ENCODE data around the gene SLC40A1. TPM values are rescaled to one million over a fixed set of nuclear protein-coding genes. Genes with fewer than 3 reads are reported as not detected.

Gene SLC40A1
- total RNA-seq, 1 donor = 393 TPM

DNA sequence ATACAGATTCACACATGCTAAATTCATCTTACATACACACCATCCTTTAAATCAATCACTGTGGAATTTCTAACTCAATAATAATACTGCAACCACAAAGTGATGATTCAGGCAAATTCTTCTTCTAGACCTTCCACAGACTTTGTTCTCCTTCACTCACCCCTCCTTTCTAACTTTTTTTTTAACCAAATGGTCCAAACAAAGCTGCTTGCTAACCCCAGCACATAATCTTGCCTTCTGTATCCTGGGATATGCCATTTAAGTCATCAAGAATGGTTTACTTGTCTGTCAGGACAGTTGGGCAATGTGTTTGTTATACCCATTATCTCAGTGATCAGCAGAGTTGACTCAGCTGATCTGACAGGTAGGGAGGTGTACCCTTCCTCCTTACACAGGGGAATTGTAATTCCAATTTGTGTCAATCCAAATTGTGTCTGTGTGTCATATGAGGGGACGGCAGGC, 10.0 kb downstream of the SLC40A1 start:
- no peak for DNase-seq (ENCODE audit: low read depth in 2 of 3, low spot score in 2 of 3)

DNA sequence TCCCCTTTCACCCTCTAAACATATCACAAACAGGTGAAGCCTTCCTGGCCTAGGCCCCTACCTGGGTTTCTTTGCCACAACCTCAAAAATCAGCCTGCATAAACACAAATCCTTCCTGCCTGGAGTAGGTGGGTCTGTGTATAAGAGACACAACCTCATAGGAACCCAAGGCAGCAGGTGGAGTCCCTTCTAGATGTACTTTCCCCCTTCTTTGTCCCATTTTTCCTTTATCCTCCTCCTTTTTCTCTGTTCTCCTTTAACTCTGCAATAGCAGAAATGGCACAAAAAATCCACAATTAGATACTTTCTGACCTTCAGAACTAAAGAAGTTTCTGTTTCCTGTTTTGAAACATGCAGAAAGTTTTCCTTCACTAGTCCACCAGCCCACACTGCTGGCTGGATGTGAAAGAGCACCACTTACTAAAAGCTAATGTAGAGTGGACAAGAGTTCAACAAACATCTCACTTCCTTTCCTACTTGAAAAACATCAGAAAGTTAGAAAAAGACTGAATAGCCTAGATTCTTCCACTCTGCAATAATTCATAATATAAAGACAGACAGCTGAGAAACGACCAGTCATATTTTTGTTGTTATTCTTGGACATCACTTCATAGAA, 11.2 kb downstream of the SLC40A1 start:
- no peak for DNase-seq (ENCODE audit: low read depth in 2 of 3, low spot score in 2 of 3)

DNA sequence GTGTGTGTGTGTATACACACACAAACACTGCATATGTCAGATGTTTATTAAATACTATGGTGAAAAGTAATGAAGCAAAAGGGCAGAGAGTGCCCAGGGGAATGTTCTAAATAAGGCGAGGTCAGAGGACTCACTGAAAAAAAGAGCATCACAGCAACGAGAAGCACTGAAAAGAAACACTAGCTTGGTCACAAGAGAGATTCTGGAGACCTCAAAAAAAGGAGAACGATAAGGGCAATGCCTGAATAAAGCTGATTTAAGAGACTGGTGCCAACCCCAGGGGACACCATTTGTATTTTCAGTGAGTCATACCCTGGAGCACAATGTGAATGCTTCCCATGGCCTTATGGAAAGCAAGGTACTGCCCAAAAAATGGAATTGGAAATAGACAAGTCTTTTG, 14.5 kb downstream of the SLC40A1 start:
- DNase-seq (ENCODE audit: low read depth in 2 of 3, low spot score in 2 of 3) = no peak

DNA sequence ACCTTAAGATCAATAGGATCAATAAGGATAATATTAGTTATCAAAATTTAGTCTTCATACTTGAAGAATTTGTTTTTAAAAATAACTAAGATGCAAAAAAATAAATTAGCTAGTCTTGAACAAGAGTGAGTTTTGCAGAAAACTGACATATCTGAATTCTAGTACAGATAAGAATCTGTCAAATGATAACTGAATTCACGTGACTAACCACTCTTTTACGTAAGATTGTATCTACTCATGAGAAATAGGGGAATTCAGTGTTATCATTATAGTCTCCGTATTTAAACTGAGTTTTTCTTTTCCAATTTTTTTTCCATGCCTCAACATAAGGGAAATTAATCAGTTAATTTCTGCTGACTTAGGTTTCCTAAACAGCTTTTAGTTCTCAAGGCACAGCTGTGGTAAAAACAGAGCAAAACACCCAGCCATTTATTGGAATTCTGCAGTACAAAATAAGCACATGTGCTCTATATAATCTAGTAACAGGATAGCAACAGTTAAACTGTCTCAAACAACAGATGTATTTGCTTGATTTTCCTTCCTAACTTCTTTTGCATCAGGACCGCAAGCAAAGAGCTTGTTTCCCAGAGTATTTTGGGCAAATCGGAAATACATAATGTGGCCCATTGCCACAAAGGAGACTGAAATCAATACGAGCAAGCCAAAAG, 19.1 kb downstream of the SLC40A1 start:
- DNase-seq (ENCODE audit: low read depth in 2 of 3, low spot score in 2 of 3) = no peak

DNA sequence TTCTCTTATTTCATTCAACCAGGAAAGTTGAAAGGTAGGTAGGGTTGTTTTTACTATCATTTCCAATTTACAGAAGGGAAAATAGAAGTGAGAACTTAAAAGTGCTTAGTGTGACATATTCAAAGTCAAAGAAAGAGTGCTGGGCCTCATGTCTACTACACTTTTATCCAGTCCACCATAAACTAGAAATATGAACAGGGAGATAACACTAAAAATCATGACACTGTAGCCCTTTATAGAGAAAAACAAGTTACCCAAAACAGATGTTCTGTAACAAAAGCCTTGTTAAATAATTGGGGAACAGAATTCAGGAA, 20.4 kb downstream of the SLC40A1 start:
- DNase-seq (ENCODE audit: low read depth in 2 of 3, low spot score in 2 of 3) = no peak

DNA sequence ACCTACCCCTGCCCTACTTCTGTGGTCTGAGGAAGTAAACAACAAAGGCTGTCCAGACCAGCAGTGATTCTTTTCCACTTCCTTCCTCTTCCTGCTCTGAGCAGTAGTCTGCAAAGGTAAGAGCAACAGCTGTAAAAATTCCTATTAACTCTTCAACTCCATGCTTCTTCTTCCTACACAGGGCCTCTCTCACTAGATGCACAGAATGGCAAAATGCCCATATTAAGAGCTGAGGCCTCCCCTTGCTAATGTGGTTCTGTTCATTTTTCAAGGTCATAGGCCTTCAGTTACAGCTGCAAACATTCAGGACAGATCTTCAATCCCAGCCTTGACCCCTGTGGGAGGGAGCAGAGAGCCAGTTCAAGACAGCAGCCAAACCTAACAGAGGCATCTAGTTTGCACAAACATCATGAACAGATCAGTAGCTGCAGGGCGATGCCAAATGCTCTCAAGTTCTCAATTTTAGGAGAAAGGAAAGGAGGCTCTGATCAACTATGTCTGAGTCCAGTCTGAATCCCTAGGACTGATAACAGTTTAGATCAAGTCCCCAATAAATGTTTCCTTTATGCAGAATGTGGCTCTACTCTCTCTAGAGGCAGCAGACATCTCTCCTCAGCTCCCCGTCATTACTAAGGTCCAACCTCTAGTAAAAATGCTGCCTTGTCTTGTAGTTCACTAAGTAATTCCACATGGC, 20.9 kb downstream of the SLC40A1 start:
- DNase-seq (ENCODE audit: low read depth in 2 of 3, low spot score in 2 of 3) = no peak

DNA sequence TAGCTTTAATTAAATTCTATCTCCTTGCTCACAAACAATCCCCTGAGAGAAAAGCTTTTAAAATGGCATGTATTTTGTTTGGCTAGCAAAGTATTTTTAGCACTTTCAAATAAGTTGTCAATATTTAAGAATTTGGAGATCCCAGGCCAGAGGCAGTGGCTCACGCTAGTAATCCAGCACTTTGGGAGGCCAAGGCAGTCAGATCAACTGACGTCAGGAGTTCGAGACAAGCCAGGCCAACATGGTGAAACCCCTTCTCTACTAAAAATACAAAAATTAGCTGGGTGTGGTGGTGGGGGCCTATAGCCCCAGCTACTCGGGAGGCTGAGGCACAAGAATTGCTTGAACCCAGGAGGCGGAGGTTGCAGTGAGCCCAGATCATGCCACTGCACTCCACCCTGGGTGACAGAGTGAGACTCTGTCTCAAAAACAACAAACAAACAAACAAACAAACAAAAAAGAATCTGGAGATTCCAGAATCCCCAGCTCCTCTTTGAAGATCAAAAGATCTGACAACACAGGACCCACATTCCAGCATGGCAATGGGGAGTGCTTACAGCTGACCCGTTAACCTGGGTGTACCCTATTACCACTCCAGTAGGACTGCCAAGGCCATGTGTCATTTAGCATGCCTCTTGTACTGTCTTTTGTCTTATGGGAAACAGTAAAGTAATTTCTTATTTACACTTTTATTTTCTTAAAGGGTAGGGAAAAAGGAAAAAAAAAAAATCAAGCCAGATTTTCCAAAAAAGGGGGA, 21.9 kb downstream of the SLC40A1 start:
- no peak for DNase-seq (ENCODE audit: low read depth in 2 of 3, low spot score in 2 of 3)

DNA sequence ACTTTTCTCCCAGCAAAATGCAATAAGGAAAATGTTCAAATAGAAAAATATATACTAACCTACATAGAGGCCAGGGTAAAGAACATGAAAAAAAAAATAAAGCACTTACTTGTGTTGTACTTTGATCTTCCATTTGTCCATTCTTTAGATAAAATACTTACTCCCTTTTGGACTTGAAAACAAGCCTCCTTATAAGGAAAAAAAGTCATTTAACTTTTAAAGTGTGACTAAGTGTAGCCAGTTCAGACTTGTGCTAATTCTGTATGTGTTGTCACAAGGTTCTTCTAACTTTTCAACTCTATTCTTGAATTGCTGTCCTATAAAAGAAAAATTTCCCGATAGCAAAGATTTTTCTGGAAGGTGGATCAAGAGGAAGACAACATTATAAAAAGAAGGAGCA, 23.2 kb downstream of the SLC40A1 start:
- no peak for DNase-seq (ENCODE audit: low read depth in 2 of 3, low spot score in 2 of 3)

DNA sequence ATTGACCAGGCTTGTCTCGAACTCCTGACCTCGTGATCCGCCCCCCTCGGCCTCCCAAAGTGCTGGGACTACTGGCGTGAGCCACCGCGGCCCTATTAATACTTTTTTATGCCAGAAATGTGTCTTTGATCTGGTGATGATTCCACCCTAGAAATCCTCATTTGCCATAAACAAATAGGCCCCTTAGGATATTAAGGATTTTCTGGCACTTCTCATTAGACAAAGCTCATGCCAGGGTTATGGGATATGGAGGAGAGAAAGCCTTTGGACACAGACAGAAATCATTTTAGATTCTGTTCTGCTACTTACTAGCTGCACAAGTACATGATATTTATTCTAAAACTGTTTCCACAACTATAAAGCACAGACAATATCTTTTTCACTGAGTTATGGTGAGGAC, 24.1 kb downstream of the SLC40A1 start:
- DNase-seq (ENCODE audit: low read depth in 2 of 3, low spot score in 2 of 3) = no peak

DNA sequence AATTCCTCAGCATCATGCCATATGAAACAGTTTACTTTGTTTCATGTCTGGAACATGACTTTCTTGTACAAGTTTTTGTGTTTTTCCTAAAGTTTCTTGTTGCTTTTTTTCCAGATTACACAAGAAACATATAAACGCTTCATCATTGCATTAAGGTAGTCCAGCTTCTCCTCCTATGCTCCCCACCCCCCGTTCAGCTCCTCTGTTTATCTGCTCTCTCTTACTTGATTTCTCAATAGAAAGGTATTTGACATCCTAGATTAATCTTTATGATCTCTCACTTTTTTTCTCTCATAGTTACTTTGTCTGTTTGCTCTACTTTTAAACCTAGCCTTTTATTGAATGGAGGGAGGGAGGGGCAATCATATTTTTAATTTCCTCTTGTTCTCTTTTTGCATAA, 25.4 kb downstream of the SLC40A1 start:
- DNase-seq (ENCODE audit: low read depth in 2 of 3, low spot score in 2 of 3) = no peak

DNA sequence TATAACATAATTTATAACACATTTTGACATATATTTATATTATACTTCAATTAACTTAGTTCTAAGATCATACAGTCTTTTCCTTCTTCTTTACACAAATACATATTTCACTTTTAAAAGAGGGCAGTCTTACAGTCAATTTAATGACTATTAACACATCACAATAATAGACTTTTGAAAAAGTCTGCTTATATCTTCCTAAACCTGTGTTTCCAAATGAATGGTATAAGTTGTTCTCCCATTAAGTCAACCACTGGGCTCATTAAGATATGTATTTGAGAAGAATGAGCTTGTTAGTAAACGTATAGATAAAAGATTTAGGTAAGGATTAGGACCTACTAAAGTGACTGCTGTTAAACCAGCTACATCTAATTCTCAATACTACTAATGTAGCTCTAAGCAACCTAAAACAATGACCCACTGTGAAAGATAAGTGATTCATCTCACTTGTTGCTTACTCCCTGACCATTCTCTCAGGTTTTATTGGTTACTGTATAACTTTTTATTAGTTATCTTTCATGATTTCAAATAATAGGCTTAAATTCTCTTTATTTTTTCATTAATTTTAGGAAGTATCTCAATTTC, 27.0 kb downstream of the SLC40A1 start:
- DNase-seq (ENCODE audit: low read depth in 2 of 3, low spot score in 2 of 3) = no peak

DNA sequence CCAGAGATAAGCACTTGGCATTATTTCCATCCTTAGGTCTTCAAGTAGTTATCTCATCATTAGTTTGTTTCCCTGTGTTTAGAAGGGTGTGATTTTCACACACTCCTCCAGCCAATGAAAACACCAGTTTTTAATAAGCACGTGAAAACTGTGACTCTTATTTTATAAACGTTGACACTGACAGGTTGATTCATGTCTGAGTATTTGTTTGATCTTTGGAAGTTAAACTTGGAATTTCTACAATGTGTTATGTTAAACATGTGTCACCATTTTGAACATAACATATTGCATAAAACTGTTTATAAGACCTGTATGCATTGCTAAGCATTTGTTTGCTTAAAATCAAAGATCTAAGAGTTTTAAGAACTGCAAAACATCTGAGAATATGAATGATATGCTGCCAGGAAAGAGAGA, 27.6 kb downstream of the SLC40A1 start:
- DNase-seq (ENCODE audit: low read depth in 2 of 3, low spot score in 2 of 3) = no peak

DNA sequence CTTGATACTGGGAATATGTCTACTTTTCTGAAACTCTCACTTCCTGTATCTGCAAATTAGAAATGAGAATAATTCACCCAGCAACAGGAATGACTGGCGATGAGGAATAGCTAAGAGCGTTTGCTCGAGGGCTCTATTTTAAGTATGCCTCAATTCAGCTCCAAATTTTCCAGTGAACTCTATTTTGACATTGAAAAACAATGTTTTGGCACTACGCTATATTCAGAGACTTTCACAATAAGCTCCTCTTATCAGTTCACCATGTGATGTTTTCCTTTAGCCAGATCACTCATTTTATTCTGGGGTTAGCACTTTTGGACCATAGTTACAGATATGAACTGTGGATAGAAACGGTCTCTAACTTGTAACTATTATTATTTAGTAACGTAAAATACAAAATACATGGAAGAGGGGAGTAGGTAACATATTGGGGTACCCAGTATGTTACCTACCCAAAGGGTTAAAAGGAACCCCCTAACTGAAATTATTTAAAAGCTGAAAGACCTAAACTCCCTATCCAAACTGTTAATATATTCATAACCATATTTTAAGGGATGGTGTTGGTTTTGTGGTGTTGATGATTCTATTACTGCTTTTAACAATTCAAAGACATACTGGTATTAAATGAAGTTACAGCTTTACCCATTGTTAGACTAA, 28.1 kb downstream of the SLC40A1 start:
- no peak for DNase-seq (ENCODE audit: low read depth in 2 of 3, low spot score in 2 of 3)

DNA sequence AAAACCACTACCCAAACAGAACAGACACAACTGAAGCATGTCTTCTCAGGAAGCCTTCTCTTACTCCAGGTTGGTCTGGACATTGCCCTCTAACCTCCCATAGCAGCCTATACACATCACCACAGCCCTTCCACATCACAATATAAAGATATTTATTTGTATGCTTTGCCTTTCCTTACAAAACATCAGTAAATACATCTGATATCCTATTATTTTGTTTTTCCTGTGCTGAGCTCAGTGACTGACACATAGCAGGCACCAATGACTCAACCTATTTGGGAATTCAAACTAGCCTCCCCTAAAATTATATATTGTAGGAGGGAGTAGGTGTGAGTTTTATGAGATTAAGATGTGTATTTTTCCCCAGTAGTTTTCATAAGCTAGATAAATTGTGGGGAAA, 28.8 kb downstream of the SLC40A1 start:
- no peak for DNase-seq (ENCODE audit: low read depth in 2 of 3, low spot score in 2 of 3)

DNA sequence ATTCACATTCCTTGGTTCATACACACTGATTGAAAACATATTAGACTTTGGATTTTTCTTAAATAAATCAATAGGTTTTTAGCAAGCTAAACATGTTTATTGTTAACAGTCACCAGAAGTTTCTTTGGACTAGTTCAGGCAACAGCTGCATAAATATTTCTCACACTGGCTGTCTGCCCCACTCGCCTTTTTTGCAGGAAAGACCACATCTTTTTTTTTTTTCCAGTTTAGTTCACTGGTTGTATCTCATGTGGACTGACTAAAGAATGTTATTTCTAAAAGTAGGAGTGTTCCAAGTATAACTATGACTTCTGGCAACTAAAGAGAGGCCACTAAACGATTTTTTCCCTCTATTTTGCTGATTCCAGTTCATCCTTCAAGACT, 31.1 kb downstream of the SLC40A1 start:
- DNase-seq (ENCODE audit: low read depth in 2 of 3, low spot score in 2 of 3) = no peak

DNA sequence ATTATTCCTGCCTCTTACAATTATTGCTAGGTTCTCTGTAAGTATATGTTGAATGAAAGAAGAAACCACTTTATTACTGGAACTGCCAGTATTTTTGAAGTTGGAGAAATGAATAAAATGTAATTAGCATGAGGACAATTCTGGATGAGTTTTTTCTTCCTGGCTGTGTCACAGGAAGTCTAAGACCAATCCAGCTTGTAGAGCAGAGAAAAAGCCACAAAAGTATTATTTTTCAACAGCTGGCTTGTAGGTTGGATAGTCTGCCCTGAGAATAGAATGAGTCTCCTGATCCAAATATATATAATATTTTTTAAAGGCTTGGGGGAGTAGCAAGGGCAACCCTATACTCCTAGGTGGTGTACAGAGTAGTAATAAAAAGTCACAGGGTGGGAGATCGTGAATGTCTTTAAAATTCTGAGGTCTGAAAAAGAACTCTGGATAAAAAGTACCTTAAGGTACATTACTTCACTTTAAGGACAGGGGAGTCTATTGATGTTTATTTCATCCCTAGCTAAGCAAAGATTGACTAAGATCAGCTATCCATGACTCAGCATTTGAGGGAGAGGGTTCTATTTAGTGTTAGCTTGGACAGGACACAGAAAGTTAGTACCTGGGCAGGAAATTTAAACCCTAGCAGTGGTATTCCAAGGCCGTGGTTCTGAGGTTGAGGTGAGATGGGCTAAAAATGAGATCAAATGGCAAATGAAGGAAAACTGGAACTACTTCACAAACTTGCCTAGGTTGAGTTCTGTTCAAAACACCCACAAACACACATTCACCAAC, 31.7 kb downstream of the SLC40A1 start:
- no peak for DNase-seq (ENCODE audit: low read depth in 2 of 3, low spot score in 2 of 3)

DNA sequence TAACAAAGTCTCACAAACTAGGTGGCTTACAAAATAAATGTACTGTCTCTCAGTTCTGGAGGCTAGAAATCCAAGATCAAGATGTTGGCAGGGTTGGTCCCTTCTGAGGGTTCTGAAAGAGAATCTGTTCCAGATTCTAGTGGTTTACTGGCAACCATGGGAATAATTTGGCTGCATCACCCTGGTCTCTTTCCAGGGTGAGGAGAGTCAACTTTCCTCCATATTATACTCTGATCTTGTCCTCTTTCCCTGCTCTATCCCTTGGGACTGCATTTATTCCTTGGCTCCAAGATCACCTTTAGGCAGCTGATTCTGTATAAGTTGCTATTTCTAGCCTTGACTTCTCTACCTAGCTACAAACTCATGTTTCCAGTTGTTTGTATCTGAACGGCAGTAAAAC, 35.2 kb downstream of the SLC40A1 start:
- DNase-seq (ENCODE audit: low read depth in 2 of 3, low spot score in 2 of 3) = no peak

DNA sequence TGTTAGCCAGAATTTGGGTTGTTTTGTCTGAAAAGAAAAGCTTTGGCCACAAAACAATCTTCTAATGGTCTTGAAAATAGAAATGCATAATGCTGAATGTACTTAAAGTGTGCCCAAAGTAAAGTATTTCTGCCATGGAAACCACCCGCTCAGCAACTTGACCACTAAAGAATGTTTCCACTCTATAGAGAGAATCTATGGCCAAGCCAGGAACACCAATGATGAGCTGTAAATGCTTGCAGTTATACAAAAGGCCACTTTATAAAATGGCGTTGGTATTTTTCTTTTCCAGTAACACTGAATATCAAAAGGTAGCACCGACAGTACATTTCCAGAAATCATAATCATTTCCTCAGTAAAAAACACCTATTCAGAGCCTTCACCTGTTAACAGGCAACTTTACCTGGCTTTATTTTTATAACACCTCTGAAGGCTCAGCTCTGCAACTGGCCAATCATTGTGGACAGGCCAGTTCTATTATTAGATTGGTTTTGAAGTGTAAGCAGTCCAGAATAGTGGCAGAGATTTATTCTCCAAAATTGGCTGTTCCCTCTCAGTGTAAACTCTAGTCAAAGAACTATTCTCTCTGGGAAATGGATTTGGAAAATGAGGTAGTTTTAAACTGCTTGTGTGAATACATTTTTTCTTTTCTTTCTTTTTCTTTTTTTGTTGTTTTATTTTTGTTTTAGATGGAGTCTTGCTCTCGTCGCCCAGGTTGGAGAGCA, 36.1 kb downstream of the SLC40A1 start:
- no peak for DNase-seq (ENCODE audit: low read depth in 2 of 3, low spot score in 2 of 3)

DNA sequence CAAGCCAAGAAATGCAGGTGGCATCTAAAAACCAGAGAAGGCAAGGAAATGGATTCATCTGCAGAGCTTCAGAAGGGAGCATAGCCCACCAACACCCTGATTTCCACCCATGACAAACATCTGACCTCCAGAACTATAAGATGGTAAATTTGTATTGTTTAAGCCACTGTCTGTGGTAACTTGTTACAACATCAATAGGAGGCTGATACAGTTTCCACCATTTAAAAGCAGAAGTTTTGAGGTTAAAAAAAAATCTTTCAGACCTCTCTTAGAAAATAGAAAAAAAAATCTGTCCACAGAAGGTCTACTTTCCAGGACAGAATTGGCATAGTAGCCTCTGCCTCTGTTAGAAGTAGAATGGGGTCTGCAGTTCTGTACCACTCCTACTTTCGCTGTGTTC, 37.2 kb downstream of the SLC40A1 start:
- DNase-seq (ENCODE audit: low read depth in 2 of 3, low spot score in 2 of 3) = no peak
